HG03575 (cell line): ENCODE data around the gene RPH3AL.
"Not testable (repeated sequence)": the region's sequence is repeated elsewhere in the genome, so short reads cannot be mapped to it uniquely, and the experiment has no call there.

Experiments
- ATAC-seq: cut with Tn5 transposase; IDR thresholded peaks from one replicate; pipeline ENCODE4 v1.9.1; 2021; ENCODE audit not compliant: unreplicated experiment, insufficient number of reproducible peaks, low FRiP score; ENCODE audit errors: extremely low read depth

Gene RPH3AL

GRCh38 chr17:325270-326009 is 27.2 kb downstream of the RPH3AL start:
- no peak for ATAC-seq

GRCh38 chr17:323721-324571 is 28.7 kb downstream of the RPH3AL start:
- no peak for ATAC-seq

- ATAC-seq: no peak
These were observed 29.4 kb downstream of the RPH3AL start for GRCh38 chr17:323181-323580.

DNA sequence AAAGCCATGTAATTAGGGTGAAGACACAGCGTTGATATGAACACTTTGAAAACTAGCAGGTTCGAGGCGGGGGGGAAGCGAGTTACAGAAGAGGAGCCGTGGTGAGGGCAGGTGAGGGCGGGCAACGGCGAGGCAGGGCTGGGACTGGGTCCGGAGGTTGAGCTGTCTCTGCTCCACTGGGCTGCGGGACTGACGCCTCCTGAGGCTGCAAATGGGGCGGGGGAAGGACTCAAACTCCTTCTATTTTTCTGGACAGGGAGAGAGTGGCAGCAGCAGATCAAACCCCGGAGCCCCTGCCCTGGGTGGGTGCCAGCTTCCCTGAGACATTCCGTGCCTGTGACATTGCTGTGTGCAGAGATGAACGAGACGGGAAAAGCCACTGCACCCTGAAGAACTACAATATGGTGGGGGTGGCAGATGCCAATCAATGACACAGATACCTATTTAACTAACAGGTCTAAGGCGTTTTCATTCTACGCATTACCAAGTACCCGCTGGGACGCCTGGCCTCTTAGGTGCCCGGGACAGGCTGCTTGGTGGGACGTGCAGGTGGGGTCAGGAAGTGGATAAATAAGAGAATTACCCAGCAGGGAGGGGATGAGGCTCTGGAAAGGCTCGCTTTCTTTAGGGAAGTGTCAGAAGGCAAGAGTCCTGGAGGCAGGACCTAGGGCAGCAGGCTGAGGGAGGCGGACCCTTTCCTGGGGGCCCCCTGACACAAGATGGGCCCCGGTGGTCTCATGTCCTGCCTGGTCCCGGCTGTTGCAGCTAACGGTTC is 30.4 kb downstream of the RPH3AL start:
- ATAC-seq: no peak

GRCh38 chr17:321386-321941 is 31.1 kb downstream of the RPH3AL start:
- ATAC-seq: no peak

- ATAC-seq: no peak
These were observed 31.7 kb downstream of the RPH3AL start for GRCh38 chr17:320809-321385.

DNA sequence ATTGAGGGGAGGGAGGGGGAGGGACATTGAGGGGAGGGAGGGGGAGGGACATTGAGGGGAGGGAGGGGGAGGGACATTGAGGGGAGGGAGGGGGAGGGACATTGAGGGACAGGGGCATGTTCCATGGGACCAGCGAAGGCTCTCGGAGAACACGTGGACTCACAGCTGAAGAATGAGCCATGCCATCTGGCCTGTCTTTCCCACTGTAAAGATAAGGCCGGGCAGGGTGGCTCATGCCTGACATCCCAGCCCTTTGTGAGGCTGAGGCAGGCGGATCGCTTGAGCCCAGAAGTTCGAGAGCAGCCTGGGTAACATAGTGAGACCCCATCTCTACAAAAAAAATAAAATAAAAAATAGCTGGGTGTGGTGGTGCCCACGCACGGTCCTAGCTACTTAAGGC is 32.5 kb downstream of the RPH3AL start:
- ATAC-seq: no peak

DNA sequence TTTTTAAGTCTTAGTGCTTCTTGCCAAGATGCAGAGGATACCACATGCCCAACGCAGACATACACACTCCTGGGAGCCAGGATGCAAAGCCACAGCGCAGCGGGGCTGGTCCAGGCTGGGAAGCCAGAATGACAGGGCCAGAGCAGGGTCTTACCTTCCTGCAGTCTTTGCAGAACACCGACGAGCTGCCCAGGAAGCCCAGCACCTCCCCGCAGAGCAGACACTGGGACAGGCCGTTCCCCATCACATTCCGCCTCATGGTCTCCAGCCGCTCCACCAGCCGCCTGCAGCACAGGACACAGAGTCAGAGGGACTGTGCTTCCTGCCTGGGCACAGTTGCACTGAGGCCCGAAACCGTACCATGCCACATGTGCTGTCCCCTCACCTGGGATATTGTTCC is 33.3 kb downstream of the RPH3AL start:
- no peak for ATAC-seq

DNA sequence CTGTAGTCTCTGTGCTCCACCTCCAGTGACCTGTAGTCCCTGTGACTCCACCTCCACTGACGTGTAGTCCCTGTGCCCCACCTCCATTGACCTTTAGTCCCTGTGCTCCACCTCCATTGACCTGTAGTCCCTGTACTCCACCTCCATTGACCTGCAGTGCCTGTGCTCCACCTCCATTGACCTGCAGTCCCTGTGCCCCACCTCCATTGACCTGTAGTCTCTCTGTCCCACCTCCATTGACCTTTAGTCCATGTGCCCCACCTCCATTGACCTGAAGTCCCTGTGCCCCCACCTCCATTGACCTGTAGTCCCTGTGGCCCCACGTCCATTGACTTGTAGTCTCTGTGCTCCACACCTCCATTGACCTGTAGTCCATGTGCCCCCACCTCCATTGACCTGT is 35.5 kb downstream of the RPH3AL start:
- not testable (repeated sequence) for ATAC-seq

- not testable (repeated sequence) for ATAC-seq
These were observed 37.2 kb downstream of the RPH3AL start for GRCh38 chr17:315399-315798.

GRCh38 chr17:314614-314944 is 38.0 kb downstream of the RPH3AL start:
- not testable (repeated sequence) for ATAC-seq

- no peak for ATAC-seq
These were observed 38.5 kb downstream of the RPH3AL start for GRCh38 chr17:313911-314613.

GRCh38 chr17:313231-313630 is 39.4 kb downstream of the RPH3AL start:
- ATAC-seq: no peak

DNA sequence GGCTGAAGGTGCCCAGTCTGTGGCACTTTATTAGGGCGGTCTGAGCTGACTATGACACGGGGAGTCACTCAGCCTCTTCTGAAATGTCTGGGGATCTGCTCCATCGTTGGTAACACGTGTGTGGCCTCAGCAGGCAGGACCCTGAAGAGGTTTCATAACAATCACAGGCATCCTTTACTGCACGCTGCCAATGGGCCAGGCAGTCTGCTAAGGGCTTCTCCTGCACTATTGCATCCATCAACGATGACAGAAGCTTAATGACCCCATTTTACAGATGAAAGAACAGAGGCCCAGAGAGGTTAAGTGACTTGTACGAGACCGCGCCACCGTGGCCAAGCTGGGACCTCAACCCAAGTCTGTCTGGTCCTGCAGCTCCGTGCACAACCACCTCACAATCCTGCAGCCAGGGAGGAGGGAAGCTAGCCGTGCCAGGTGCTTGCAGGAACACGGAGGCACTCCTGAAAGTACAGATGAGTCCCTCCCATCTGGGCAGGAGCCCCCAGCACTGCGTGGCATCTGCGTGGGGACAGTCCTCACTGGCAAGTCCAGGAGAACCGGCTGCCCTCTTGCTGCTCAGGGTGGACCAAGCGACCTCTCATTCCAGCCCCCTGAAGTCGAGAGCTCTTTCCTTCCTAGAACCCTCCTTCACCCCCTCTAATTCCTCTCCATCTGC is 40.0 kb downstream of the RPH3AL start:
- no peak for ATAC-seq

DNA sequence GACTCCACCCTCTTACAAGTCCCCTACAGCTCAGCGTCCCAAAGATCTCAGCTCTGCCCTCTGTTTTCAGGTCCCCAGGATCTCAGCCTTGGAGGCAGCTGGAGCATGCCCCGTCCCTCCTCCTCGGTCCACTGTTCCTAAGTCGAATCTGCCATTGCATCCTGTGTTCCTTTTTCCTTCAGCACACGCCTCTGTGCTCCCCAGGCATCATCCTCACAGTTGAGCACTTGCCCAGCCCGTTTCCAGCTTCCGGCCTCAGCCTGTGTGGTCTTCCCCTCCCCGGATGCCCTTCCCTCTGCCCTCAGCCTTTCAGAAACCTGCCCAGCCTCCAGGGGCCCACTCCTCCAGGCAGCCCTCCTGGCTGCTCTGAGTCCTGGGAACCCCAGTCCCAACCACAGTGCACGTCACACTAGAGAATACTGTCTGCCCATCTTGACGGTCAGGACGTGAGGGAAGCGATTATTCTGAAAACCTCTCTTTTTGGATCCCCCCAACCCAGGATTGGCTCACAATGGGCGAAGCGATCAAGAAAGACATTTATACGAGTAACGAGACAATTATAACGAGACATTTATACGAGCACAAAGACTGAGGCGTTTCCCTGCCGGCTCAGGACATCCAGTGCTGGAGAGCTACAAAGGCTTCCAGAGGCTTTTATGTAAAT is 41.4 kb downstream of the RPH3AL start:
- ATAC-seq: no peak

DNA sequence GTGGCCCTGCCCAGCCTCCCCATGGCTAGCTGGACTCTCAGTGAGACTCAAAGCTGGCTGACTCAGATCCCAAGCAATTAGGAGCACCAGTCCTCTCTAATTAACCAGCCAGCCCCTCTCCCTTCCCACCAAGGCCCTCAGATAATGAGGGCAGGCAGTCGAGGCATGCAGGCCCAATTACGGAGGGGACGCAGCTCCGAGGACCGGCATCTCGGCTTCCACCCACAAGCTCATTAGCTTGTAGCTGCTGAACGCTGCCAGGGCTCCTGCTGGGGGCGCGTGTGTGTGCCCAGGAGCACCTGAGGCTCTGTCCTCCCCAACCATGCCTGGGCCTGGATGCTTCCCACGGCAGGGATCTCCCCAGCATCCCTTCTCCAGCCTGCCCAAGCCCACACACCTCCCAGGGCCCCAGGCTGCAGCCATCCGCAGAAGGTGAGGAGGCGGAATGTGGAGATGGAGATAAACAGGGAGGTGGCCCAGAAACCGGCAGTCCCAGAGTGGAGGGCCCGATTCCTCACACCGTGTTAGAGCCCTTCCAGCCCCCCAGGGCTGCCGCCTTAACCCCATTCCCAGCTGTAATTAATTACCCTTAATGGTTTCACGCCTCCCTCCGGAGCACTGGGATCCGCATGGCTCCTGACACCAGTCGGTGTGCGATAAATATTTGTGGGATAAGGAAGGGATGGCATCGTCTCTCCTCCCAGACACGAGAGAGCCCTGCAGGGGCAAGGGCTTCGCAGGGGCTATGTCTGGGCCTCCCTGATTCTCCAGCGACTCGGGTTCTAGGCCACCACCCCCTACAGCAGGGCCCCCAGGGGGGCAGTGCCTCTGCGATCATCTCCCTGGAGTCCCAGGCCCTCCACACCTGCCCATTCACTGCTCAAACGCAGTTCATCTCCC is 42.2 kb downstream of the RPH3AL start:
- ATAC-seq: no peak
